ENCODE data around the gene GJD2.

The GJD2 gene

GRCh38 chr15:34772312-34772711 lies 17.5 kb upstream of the GJD2 start:
- DNase-seq (ENCODE audit: extremely low read depth, insufficient read length) = no peak
- Histone ChIP-seq H3K36me3 (ENCODE audit: control insufficient read depth, insufficient read depth, low read length) (no peaks in the 10 kb centered on the region), H3K27me3 (replicated peaks; ENCODE audit: control insufficient read depth, insufficient read depth, low read length) (no peaks in the 10 kb centered on the region; the same call in 1 of the 2 replicates), H3K4me3 (replicated peaks; ENCODE audit: low read depth, low read length) (no peak overlapping the region)
- TF ChIP-seq, protein P1, sequence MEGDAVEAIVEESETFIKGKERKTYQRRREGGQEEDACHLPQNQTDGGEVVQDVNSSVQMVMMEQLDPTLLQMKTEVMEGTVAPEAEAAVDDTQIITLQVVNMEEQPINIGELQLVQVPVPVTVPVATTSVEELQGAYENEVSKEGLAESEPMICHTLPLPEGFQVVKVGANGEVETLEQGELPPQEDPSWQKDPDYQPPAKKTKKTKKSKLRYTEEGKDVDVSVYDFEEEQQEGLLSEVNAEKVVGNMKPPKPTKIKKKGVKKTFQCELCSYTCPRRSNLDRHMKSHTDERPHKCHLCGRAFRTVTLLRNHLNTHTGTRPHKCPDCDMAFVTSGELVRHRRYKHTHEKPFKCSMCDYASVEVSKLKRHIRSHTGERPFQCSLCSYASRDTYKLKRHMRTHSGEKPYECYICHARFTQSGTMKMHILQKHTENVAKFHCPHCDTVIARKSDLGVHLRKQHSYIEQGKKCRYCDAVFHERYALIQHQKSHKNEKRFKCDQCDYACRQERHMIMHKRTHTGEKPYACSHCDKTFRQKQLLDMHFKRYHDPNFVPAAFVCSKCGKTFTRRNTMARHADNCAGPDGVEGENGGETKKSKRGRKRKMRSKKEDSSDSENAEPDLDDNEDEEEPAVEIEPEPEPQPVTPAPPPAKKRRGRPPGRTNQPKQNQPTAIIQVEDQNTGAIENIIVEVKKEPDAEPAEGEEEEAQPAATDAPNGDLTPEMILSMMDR (IDR thresholded peaks at IDR 0.05; ENCODE audit: insufficient read depth, low read length, poor library complexity, severe bottlenecking) = no peak

GRCh38 chr15:34769711-34770110 lies 14.9 kb upstream of the GJD2 start:
- H3K27me3 ChIP-seq (replicated peaks; ENCODE audit: control insufficient read depth, insufficient read depth, low read length) = no peaks in the 10 kb centered on the region; the same call in 1 of the 2 replicates
- TF ChIP-seq, protein P1 (IDR thresholded peaks at IDR 0.05; ENCODE audit: insufficient read depth, low read length, poor library complexity, severe bottlenecking) = no peak
- H3K36me3 ChIP-seq (ENCODE audit: control insufficient read depth, insufficient read depth, low read length) = no peaks in the 10 kb centered on the region
- DNase-seq (ENCODE audit: extremely low read depth, insufficient read length) = no peak
- no peak overlapping the region for H3K4me3 ChIP-seq (replicated peaks; ENCODE audit: low read depth, low read length)

GRCh38 chr15:34768530-34768929 lies 13.7 kb upstream of the GJD2 start:
- Histone ChIP-seq H3K36me3 (ENCODE audit: control insufficient read depth, insufficient read depth, low read length) (no peaks in the 10 kb centered on the region), H3K4me3 (replicated peaks; ENCODE audit: low read depth, low read length) (no peak overlapping the region), H3K27me3 (replicated peaks; ENCODE audit: control insufficient read depth, insufficient read depth, low read length) (no peaks in the 10 kb centered on the region; the same call in 1 of the 2 replicates)
- TF ChIP-seq, protein P1 (IDR thresholded peaks at IDR 0.05; ENCODE audit: insufficient read depth, low read length, poor library complexity, severe bottlenecking) = no peak
- DNase-seq (ENCODE audit: extremely low read depth, insufficient read length) = no peak

GRCh38 chr15:34765741-34766140 lies 10.9 kb upstream of the GJD2 start:
- DNase-seq (ENCODE audit: extremely low read depth, insufficient read length) = no peak
- no peaks in the 10 kb centered on the region; the same call in none of the 2 replicates for H3K27me3 ChIP-seq (replicated peaks; ENCODE audit: control insufficient read depth, insufficient read depth, low read length)
- TF ChIP-seq, protein P1 (IDR thresholded peaks at IDR 0.05; ENCODE audit: insufficient read depth, low read length, poor library complexity, severe bottlenecking) = no peak
- H3K4me3 ChIP-seq (replicated peaks; ENCODE audit: low read depth, low read length) = no peak overlapping the region
- H3K36me3 ChIP-seq (ENCODE audit: control insufficient read depth, insufficient read depth, low read length) = no peaks in the 10 kb centered on the region

DNA sequence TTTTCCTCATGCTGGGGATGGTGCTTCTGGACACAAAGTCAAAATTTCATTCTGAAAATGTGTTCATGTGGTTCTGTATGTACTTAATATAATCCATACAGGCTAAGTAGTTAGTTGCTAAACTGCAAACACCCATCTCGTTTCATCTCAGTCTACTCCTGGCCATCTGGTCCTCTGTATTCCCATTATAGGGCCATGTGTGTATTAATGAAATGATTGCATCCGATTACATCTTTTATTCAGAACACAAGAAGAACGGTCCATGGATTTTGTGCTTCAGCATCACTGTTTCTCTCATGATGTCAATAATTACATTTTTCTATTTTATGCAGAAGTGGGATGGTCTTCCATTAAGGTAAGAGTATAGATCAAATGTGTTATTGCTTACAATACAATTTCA lies 6.1 kb upstream of the GJD2 start:
- no peak overlapping the region for H3K4me3 ChIP-seq (replicated peaks; ENCODE audit: low read depth, low read length)
- no peaks in the 10 kb centered on the region for H3K36me3 ChIP-seq (ENCODE audit: control insufficient read depth, insufficient read depth, low read length)
- no peak for DNase-seq (ENCODE audit: extremely low read depth, insufficient read length)
- H3K27me3 ChIP-seq (replicated peaks; ENCODE audit: control insufficient read depth, insufficient read depth, low read length) = peaks cover 2% of the 10 kb centered on the region; the same call in 1 of the 2 replicates
- TF ChIP-seq, protein P1 (IDR thresholded peaks at IDR 0.05; ENCODE audit: insufficient read depth, low read length, poor library complexity, severe bottlenecking) = no peak

DNA sequence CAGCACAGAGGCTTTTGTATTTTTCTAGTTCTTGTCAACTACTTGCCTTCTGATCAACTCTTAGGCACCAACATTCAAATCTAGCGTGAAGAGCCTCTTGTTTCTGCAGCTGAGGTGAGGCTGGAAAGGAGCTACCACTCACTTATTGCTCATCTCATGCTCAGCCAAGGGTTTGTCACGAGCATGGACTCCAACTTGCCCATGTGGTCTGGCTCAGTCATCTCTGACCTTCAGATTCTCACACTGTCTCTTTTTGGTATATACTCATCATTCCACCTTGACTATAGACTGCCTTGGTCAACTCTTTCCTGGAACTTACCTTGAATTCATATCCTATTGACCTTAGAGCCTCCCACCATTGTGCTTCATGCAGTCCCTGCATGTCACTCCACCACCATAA lies 5.2 kb upstream of the GJD2 start:
- no peak overlapping the region for H3K4me3 ChIP-seq (replicated peaks; ENCODE audit: low read depth, low read length)
- H3K27me3 ChIP-seq (replicated peaks; ENCODE audit: control insufficient read depth, insufficient read depth, low read length) = peaks cover 2% of the 10 kb centered on the region; the same call in 1 of the 2 replicates
- H3K36me3 ChIP-seq (ENCODE audit: control insufficient read depth, insufficient read depth, low read length) = no peaks in the 10 kb centered on the region
- TF ChIP-seq, protein P1 (IDR thresholded peaks at IDR 0.05; ENCODE audit: insufficient read depth, low read length, poor library complexity, severe bottlenecking) = no peak
- no peak for DNase-seq (ENCODE audit: extremely low read depth, insufficient read length)
